H9 (cell line): ENCODE data around the gene ACER3. TPM values are rescaled to one million over a fixed set of nuclear protein-coding genes. Genes with fewer than 3 reads are reported as not detected.
A peak's percentile ranks its signal among the peaks of the same experiment; 100 is the strongest.

Experiments used
- DNase-seq: peaks from one replicate; pipeline ENCODE4 v3.0.0-alpha.2; 2017
- H2AFZ ChIP-seq: one replicate; pipeline ENCODE4 v1.6.1; 2013; ENCODE audit warnings: mild to moderate bottlenecking, low read length, control low read depth, moderate library complexity
- H2AK5ac ChIP-seq: 2 replicates; pipeline ENCODE4 v1.6.1; 2013; ENCODE audit warnings: low read length, control low read depth, mixed read lengths; ENCODE audit not compliant: insufficient read length
- H2BK120ac ChIP-seq: one replicate; pipeline ENCODE4 v1.6.1; 2013; ENCODE audit warnings: low read depth, mild to moderate bottlenecking, low read length, control low read depth, inconsistent platforms; ENCODE audit not compliant: poor library complexity, severe bottlenecking
- H2BK12ac ChIP-seq: 2 replicates; pipeline ENCODE4 v1.6.1; 2013; ENCODE audit warnings: low read length, control low read depth, mixed read lengths, low read depth; ENCODE audit not compliant: insufficient read length
- H2BK15ac ChIP-seq: 2 replicates; pipeline ENCODE4 v1.6.1; 2013; ENCODE audit warnings: low read depth, low read length, control low read depth
- H2BK20ac ChIP-seq: one replicate; pipeline ENCODE4 v1.6.1; 2013; ENCODE audit warnings: low read depth, mild to moderate bottlenecking, low read length, control low read depth, inconsistent platforms; ENCODE audit not compliant: poor library complexity, severe bottlenecking
- H2BK5ac ChIP-seq: 2 replicates; pipeline ENCODE4 v1.6.1; 2013; ENCODE audit warnings: low read length, control low read depth, mixed read lengths; ENCODE audit not compliant: insufficient read length
- H3K14ac ChIP-seq: 2 replicates; pipeline ENCODE4 v1.6.1; 2013; ENCODE audit warnings: low read length, control low read depth; ENCODE audit not compliant: insufficient read depth
- H3K18ac ChIP-seq: 2 replicates; pipeline ENCODE4 v1.6.1; 2013; ENCODE audit warnings: low read depth, mild to moderate bottlenecking, mixed read lengths, low read length, control low read depth; ENCODE audit not compliant: insufficient read length
- H3K23ac ChIP-seq: 2 replicates; pipeline ENCODE4 v1.6.1; 2013; ENCODE audit warnings: low read length, control low read depth, mixed read lengths, low read depth; ENCODE audit not compliant: insufficient read length
- H3K23me2 ChIP-seq: 2 replicates; pipeline ENCODE4 v1.6.1; 2013; ENCODE audit warnings: low read depth, mild to moderate bottlenecking, mixed read lengths, low read length, control low read depth; ENCODE audit not compliant: insufficient read length, poor library complexity, severe bottlenecking
- H3K27ac ChIP-seq: 2 replicates; pipeline ENCODE4 v1.5.1; 2013; ENCODE audit warnings: low read length, control low read depth, mixed read lengths, low read depth; ENCODE audit not compliant: insufficient read length
- H3K27me3 ChIP-seq: 2 replicates; pipeline ENCODE4 v1.6.1; 2013; ENCODE audit warnings: low read length, control low read depth, inconsistent platforms; ENCODE audit not compliant: insufficient read depth
- H3K4ac ChIP-seq: 2 replicates; pipeline ENCODE4 v1.6.1; 2013; ENCODE audit warnings: low read depth, mild to moderate bottlenecking, control low read depth, inconsistent platforms, low read length, moderate library complexity
- H3K4me1 ChIP-seq: 2 replicates; pipeline ENCODE4 v1.6.1; 2013; ENCODE audit warnings: low read length, control low read depth, inconsistent platforms; ENCODE audit not compliant: insufficient read depth
- H3K4me2 ChIP-seq: 2 replicates; pipeline ENCODE4 v1.6.1; 2013; ENCODE audit warnings: low read length, control low read depth, mixed read lengths; ENCODE audit not compliant: insufficient read length, insufficient read depth
- H3K56ac ChIP-seq: 2 replicates; pipeline ENCODE4 v1.6.1; 2013; ENCODE audit warnings: low read depth, mild to moderate bottlenecking, mixed read lengths, low read length, control low read depth; ENCODE audit not compliant: insufficient read length
- H3K79me1 ChIP-seq: 2 replicates; pipeline ENCODE4 v1.6.1; 2013; ENCODE audit warnings: low read depth, mild to moderate bottlenecking, moderate library complexity, low read length, control low read depth, inconsistent platforms; ENCODE audit not compliant: insufficient read depth, poor library complexity, severe bottlenecking
- H3K79me2 ChIP-seq: 2 replicates; pipeline ENCODE4 v1.6.1; 2013; ENCODE audit warnings: low read length, control low read depth, inconsistent platforms; ENCODE audit not compliant: insufficient read depth
- H3K9ac ChIP-seq: 2 replicates; pipeline ENCODE4 v1.6.1; 2013; ENCODE audit warnings: low read length, control low read depth, mixed read lengths; ENCODE audit not compliant: insufficient read length; ENCODE audit errors: extremely low read depth
- H3K9me3 ChIP-seq: one replicate; pipeline ENCODE4 v1.6.1; 2013; ENCODE audit warnings: low read depth, low read length, inconsistent platforms; ENCODE audit not compliant: control insufficient read depth
- H3T11ph ChIP-seq: one replicate; pipeline ENCODE4 v1.6.1; 2013; ENCODE audit warnings: mild to moderate bottlenecking, low read length, control low read depth, inconsistent platforms
- H4K20me1 ChIP-seq: one replicate; pipeline ENCODE4 v1.6.1; 2013; ENCODE audit not compliant: control insufficient read depth, insufficient read length, insufficient read depth
- H4K5ac ChIP-seq: 2 replicates; pipeline ENCODE4 v1.6.1; 2013; ENCODE audit warnings: low read depth, mild to moderate bottlenecking, mixed read lengths, low read length, control low read depth; ENCODE audit not compliant: insufficient read length
- H4K8ac ChIP-seq: replicated peaks from 2 replicates; pipeline ENCODE4 v1.6.1; 2013; ENCODE audit warnings: low read length, control low read depth, mixed read lengths, low read depth; ENCODE audit not compliant: insufficient read length
- H4K91ac ChIP-seq: 2 replicates; pipeline ENCODE4 v1.6.1; 2013; ENCODE audit warnings: low read depth, mild to moderate bottlenecking, moderate library complexity, mixed read lengths, low read length, control low read depth; ENCODE audit not compliant: insufficient read length
- H3K27ac Mint-ChIP-seq, 3 experiments: 2 replicates in 2 of 3; 3 replicates in 1 of 3; pipeline ENCODE4 v1.8.0; 2020 to 2021; ENCODE audit warnings: mixed read lengths in 3 of 3, mild to moderate bottlenecking in 1 of 3, moderate library complexity in 1 of 3
- H3K27me3 Mint-ChIP-seq: 2 replicates; pipeline ENCODE4 v1.8.0; 2021; ENCODE audit warnings: low read depth, mild to moderate bottlenecking, moderate library complexity, mixed read lengths
- H3K36me3 Mint-ChIP-seq, 3 experiments: 2 replicates in 2 of 3; 3 replicates in 1 of 3; pipeline ENCODE4 v1.8.0; 2020 to 2021; ENCODE audit warnings: low read depth in 3 of 3, mixed read lengths in 3 of 3; ENCODE audit not compliant: insufficient read depth in 1 of 3
- H3K4me1 Mint-ChIP-seq, 2 experiments: 2 replicates each; pipeline ENCODE4 v1.8.0; 2020; ENCODE audit warnings: mixed read lengths in 2 of 2
- H3K4me3 Mint-ChIP-seq, 2 experiments: 2 replicates in 1 of 2; 3 replicates in 1 of 2; pipeline ENCODE4 v1.8.0; 2020 to 2021; ENCODE audit warnings: mild to moderate bottlenecking in 2 of 2, mixed read lengths in 2 of 2, moderate library complexity in 1 of 2
- H3K9me3 Mint-ChIP-seq, 2 experiments: 2 replicates in 1 of 2; 3 replicates in 1 of 2; pipeline ENCODE4 v1.8.0; 2020; ENCODE audit warnings: mild to moderate bottlenecking in 2 of 2, mixed read lengths in 2 of 2, moderate library complexity in 1 of 2
- WGBS: extraction: QIAGEN DNeasy Blood & Tissue Kit; methylation state at CpG from one replicate; pipeline ENCODE4 v1.1.7; 2013; ENCODE audit warnings: missing lambda C conversion rate, low lambda C conversion rate, mixed read lengths; ENCODE audit not compliant: insufficient read length; ENCODE audit errors: extremely low coverage; 5-methylcytosine and 5-hydroxymethylcytosine counted together
- total RNA-seq: library from RNA; stranded (reverse); gene quantifications from 2 replicates; pipeline ENCODE4 v1.2.1, GENCODE V29; 2021
- TF ChIP-seq, protein P1 (sequence below): fragments of 200-600 bp; sonication (generic); conservative IDR thresholded peaks from 3 replicates; pipeline ENCODE4 v1.8.0; 2021; ENCODE audit warnings: antibody characterized with exemption, mild to moderate bottlenecking

ACER3 gene
- total RNA-seq, 1 experiment from 2014 or later: 14.7 TPM

DNA sequence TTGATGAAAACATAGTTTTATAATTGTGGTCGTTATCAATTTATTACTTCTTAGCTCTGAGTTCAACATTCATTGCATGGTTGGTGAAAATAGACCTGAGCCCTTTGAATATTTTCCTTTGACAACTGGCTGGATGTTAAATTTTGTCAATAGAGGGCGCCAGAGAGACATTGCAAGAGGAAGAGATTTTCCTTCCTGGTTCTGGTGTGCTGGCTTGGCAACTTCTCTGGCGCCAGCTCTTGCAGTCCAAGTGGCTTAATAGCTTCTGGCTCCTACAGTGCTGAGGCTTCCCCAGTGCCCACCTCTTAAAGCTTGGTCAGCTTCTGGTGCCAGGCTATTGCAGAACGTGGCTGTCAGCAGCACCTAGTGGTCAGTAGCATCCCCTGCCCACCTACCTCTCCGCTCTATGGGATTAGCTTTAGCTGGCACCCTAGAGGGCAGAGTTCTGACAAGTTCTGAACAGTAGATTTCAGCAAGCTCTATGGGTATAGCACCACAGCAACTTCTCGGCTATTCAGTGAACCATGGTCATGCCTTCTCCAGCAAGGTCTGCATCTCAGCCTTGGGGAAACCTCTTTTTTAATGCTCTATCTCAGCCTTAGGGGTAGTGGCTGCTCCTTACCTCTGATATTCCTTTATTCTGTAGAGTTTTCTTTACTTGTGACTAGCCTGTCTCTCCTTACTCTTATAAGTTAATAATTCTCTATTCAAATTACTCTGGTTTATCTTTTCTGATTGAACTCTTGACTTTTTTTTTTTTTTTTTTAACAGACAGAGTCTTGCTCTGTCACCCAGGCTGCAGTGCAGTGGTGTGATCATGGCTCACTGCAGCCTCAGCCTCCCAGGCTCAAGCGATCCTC is 59.4 kb downstream of the ACER3 start:
- H2BK12ac ChIP-seq: no peak overlapping the region
- peak; percentile 71 for DNase-seq
- H4K20me1 ChIP-seq: no peaks in the 10 kb centered on the region
- Mint-ChIP-seq H3K9me3 (no peaks in the 10 kb centered on the region), H3K27me3 (no peaks in the 10 kb centered on the region), H3K36me3 (no peaks in the 10 kb centered on the region), H3K4me3 (no peak overlapping the region), H3K27ac (no peak overlapping the region), H3K4me1 (peaks cover 8 to 13% of the 10 kb centered on the region in 2 experiments)
- H2BK120ac ChIP-seq: no peak overlapping the region
- TF ChIP-seq, protein P1, sequence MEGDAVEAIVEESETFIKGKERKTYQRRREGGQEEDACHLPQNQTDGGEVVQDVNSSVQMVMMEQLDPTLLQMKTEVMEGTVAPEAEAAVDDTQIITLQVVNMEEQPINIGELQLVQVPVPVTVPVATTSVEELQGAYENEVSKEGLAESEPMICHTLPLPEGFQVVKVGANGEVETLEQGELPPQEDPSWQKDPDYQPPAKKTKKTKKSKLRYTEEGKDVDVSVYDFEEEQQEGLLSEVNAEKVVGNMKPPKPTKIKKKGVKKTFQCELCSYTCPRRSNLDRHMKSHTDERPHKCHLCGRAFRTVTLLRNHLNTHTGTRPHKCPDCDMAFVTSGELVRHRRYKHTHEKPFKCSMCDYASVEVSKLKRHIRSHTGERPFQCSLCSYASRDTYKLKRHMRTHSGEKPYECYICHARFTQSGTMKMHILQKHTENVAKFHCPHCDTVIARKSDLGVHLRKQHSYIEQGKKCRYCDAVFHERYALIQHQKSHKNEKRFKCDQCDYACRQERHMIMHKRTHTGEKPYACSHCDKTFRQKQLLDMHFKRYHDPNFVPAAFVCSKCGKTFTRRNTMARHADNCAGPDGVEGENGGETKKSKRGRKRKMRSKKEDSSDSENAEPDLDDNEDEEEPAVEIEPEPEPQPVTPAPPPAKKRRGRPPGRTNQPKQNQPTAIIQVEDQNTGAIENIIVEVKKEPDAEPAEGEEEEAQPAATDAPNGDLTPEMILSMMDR: peak; percentile 95
- no peak overlapping the region for H3K9ac ChIP-seq
- no peak overlapping the region for H2BK5ac ChIP-seq
- H3K9me3 ChIP-seq: no peaks in the 10 kb centered on the region
- H3K14ac ChIP-seq: no peak overlapping the region
- no peak overlapping the region for H3K23ac ChIP-seq
- no peak overlapping the region for H3K27ac ChIP-seq
- H3K4me2 ChIP-seq: no peak overlapping the region
- H3K4me1 ChIP-seq: no peaks in the 10 kb centered on the region
- no peak overlapping the region for H3T11ph ChIP-seq
- no peaks in the 10 kb centered on the region for H3K27me3 ChIP-seq
- no peaks in the 10 kb centered on the region for H3K79me1 ChIP-seq
- no peak overlapping the region for H4K5ac ChIP-seq
- H3K18ac ChIP-seq: no peak overlapping the region
- H3K56ac ChIP-seq: no peak overlapping the region
- no peak overlapping the region for H2AK5ac ChIP-seq
- no CpG with 5 or more reads among the region's 7 CpGs for WGBS
- no peak overlapping the region for H4K8ac ChIP-seq
- no peak overlapping the region for H2BK20ac ChIP-seq
- H4K91ac ChIP-seq: no peak overlapping the region
- no peak overlapping the region for H2BK15ac ChIP-seq
- no peaks in the 10 kb centered on the region for H3K79me2 ChIP-seq
- no peak overlapping the region for H2AFZ ChIP-seq
- H3K4ac ChIP-seq: no peak overlapping the region
- H3K23me2 ChIP-seq: no peaks in the 10 kb centered on the region
